Measurements from ENCODE around the gene C12orf76.
"Not testable (repeated sequence)": the region's sequence is repeated elsewhere in the genome, so short reads cannot be mapped to it uniquely, and the experiment has no call there.

C12orf76 gene

DNA sequence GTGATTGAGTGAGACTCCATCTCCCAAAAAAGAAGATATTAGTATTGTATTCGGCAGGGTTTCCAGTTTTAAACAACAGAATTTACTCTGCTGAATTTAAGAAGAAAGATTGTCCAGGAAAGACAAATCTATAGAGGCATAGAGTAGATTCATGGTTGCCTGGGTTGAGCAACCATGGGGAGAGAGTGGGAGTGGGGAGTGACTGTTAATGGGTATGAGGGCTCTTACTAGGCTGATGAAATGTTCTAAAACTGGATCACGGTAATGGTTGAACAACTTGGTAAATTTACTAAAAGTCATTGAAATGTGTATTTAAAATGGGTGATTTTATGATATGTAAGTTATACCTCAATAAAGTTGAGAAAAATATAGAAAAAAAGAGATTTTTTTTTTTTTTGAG, 13.9 kb upstream of the C12orf76 start:
- DNase-seq, result no peak

DNA sequence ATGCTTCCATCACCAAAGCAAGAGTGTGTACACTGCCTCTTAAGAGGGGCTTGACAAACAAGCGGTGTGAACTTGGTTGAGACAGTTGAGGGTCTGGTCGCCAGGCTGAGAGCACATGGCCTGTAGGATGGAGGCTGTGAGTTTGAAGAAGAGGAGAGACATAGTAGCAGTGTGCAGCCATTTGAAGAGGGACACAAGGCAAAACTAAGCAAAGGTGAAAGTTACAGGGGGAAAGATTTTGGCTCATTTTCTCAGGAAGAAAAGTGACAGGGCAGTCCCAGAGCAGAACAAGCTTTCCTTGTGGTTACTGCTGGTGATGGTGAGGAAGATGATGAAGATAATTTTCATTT, 11.3 kb upstream of the C12orf76 start:
- DNase-seq, result no peak

DNA sequence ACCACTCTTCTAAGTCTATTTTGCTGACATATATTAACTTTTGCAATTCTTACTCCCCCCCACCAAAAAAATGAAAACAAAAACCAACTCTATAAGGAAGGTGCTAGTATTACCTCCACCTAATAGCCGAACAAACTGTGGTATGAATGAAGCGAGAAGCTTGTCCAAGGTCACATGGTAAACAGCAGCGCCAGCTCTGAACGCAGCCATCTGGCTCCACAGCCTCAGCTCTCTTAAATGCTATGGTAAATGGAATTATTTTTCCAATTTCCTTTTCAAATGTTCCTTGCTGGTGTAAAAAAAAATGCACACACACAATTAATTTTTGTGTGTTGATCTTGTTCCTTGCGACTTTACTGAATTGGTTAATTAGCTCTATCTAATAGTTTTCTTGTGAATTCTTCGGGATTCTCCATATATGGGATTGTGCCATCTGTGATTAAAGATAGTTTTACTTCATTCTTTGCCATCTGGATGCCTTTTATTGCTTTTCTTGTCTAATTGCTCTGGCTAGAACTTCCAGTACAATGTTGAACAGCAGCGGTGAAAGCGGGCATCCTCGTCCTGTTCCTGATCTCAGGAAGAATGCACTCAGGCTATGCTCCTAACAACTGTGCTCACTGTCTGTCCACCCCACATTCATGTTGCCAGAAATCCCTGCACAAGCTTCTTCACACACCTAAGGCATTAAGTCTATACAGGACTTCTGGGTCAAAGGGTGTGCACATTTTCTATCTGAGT, 10.7 kb upstream of the C12orf76 start:
- no peak for DNase-seq

DNA sequence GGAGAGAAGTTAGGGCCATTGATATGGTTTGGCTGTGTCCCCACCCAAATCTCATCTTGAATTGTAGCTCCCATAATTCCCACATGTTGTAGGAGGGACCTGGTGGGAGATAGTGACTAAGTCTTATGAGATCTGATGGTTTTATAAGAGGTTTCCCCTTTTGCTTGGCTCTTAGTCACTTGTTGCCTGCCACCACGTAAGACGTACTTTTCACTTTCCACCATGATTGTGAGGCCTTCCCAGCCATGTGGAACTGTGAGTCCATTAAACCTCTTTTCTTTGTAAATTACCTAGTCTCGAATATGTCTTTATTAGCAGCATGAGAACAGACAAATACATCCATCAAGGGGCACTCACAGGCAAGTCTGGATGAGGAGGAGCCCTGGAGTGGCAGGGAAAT, 8.3 kb upstream of the C12orf76 start:
- not testable (repeated sequence) for DNase-seq

DNA sequence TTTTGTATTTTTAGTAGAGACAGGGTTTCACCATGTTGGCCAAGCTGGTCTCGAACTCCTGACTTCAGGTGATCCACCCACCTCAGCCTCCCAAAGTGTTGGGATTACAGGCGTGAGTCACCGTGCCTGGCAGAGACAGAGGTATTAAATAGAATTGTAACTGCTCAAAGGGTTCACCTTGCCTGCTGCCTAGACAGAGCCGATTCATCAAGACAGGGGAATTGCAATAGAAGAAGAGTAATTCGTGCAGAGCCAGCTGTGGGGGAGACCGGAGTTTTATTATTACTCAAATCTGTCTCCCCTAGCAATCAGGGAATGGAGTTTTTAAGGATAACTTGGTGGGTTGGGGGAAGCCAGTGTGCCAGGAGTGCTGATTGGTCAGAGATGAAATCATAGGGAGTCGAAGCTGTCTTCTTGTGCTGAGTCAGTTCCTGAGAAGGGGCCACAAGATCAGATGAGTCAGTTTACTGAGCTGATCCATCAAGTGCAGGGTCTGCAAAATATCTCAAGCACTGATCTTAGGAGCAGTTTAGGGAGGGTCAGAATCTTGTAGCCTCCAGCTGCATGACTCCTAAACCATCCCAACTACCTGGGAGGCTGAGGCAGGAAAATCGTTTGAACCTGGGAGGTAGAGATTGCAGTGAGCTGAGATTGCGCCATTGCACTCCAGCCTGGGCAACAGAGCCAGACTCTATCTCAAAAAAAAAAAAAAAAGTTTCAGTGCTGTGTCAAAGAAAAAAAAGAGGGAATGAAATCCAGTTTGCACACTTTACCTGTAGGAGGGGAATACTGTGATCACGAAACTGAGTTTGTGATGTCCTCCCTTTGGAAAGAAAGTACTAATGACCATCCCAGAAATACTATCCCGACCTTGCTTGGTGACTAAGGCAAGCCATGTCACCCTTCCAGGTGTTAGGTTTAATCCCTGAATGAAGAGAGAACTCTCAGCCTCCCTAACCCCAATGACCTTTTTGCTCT, 7.3 kb upstream of the C12orf76 start:
- peak; percentile 23 for DNase-seq

DNA sequence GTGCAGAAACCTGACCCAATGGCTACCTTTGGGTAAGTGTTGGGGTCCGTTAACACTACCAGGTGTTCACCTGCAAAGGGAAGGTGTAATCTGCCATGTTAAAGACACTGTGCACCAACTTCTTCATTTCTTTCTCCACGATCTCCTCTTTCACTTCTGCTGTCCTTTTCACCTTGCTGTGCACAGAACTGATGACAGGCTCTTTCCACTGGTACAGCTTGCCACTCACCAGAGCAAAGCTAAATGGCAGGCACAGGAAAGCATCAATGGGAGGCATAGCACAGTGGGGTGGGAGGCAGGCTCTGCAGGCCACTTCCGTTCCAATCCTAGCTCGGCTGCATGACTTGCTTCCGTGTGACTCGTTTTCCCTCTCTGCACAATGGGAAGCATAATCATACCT, 2.6 kb upstream of the C12orf76 start:
- no peak for DNase-seq

DNA sequence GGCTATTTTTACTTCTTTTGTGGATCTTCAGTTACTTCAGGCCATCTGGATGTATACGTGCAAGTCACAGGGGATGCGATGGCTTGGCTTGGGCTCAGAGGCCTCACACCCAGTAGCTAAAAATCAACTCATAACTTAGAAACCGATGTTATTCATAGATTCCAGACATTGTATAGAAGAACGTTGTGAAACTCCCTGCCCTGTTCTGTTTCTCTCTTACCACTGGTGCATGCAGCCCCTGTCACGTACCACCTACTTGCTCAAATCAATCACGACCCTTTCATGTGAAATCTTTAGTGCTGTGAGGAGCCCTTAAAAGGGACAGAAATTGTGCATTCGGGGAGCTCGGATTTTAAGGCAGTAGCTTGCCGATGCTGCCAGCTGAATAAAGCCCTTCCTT, 1.3 kb upstream of the C12orf76 start:
- not testable (repeated sequence) for DNase-seq

DNA sequence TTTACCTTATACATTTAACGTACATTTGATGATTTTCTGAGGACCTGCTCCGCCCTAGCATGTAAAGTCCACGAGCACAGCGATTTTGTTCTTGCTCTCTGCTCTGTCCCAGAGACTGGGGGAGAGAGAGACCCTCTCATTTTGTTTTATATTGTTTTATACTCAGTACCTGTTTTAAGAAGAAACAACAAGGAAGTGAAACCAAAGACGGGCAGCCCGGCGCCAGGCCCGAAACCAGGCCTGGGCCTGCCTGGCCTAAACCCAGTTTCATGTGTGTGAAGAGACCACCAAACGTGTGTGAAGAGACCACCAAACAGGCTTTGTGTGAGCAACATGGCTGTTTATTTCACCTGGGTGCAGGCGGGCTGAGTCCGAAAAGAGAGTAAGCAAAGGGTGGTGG, 712 bp upstream of the C12orf76 start:
- not testable (repeated sequence) for DNase-seq

DNA sequence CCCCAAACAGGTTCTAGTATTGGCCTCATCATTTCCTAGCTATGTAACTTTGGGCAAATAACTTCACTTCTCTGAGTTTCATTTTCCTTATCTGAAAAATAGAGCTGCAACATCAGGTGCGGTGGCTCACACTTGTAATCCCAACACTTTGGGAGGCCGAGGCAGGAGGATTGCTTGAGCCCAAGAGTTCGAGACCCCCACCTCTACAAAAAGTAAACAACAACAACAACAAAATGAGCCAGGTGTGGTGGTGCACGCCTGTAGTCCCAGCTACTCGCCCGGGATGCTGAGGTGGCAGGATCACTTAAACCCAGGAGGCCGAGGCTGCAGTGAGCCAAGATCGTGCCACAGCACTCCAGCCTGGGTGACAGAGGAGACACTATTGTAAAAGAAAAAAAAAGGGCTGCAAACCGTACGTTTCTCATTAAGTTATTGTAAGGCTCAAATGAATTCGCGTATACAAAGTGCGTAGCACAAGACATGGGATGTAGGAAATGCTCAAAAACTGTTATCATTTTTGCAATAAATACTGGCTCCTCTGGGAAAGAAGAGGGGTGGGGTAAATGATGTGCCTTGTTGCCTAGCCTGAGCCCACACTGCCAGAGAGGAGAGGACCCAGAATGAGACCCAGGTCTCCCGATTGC, 903 bp downstream of the C12orf76 start:
- no peak for DNase-seq

DNA sequence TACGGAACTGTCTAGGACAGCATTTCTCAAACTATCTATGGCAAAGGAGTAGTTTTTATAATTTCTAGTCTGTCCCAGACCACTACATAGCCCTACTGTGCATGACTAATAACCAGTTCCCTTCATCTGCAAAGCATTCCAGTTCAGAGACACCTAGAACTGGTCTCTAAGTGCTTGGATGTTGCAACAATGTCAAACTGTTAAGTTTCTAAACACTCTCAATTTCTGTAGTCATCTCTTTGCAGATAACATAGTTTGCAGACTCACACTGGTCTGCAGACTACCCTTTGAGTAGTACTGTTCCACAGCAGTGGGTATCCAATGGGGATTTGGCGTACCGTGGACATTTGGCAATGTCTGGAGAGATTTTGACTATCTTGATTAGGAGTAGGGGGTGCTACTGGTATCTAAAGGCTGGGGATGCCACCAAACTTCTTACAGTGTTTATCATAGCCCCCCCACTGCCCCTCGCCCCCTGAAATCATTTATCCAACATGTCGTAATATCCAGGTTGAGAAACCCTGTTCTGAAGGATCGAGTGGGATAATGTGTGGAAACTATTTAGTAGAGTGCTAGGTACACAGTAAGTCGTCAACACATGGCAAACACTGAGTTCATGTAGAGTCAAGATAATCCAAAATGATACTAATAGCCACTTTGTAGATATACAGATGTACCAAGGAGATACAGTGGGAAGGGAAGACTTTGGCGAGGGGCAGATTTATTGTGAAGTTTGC, 1.7 kb downstream of the C12orf76 start:
- DNase-seq, result no peak

DNA sequence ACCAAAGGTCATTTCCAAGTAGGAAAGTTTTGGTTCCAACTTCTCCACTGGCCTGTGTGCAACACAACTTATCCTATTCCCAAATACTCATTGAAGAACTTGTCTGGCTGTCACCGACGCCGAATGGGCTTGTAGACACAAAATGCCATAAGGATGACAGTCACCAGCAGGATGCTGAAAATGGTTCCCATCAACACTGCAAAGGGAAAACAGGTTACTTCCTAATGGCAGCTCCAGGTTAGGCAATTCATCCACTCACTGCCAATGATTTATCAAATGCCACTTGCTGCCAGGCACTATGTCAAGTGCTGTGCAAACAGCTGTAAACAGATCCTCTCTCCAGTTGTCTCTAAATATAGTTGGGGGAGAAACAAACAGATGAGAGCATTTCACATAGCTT, 6.1 kb downstream of the C12orf76 start:
- DNase-seq, result no peak

DNA sequence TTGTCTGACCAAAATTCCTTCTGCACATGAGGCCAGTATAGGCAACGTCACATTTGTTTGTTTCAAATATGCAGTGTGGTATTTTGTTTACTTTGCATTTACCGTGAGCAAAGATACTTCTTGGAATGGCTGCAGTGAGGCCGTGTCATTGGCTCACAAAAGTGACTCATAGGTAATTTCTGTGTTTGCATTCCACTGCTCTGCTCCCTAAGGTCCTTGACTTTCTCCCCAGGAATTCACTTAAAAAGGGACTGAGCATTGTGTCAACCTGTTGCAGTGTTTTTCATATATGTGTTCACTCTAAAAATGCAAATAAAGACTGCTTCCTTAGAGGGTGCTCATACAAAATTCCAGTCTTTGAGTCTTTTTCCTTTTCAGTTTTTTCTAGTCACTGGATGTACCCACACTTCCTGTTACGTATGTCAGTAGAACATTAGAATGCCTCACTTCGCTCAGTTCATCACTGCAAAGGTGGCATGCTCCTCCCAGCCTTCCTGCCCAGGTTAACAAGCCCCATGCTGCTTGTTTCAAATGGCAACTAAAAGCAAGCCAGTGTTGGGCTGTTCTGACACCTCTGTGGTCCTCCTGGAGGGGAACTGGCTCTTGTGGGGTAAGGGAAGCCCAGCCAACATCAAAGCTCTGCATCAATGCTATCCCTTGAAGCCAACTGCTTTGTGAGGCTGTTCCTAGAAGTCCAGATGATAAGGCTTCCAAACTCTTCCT, 9.1 kb downstream of the C12orf76 start:
- DNase-seq, result no peak

DNA sequence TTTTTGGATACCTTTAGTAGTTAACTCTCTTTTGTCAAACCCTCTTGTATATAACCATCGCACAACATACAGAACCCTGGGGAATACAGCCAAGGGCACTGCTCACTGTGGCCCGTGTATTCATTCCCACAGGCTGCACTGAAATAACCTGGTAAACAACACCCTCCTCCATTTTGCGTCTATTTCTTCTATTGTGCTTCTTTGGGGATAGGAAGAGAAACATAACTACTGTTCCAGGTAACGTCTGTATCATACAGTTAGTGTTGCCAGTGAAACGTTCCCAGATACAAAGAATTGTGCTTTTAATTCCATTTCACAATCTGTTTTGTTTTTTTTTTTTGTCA, 9.6 kb downstream of the C12orf76 start:
- no peak for DNase-seq

DNA sequence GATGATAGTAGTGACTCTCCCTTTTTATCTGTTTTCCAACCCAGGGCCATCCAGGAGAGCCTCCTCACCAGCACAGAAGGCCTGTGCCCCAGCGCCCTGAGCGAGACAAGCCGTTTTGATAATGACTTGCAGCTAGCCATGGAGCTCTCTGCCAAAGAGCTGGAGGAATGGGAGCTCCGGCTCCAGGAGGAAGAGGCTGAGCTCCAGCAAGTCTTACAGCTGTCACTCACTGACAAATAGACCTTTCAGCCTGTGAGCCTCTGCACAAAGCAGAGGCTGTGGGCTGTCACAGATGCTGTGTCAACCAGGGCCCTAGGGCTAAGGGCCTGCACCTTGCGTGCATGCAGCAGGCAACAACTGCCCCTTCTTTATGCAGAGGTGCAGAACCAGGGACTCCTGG, 11.0 kb downstream of the C12orf76 start:
- DNase-seq, result no peak

DNA sequence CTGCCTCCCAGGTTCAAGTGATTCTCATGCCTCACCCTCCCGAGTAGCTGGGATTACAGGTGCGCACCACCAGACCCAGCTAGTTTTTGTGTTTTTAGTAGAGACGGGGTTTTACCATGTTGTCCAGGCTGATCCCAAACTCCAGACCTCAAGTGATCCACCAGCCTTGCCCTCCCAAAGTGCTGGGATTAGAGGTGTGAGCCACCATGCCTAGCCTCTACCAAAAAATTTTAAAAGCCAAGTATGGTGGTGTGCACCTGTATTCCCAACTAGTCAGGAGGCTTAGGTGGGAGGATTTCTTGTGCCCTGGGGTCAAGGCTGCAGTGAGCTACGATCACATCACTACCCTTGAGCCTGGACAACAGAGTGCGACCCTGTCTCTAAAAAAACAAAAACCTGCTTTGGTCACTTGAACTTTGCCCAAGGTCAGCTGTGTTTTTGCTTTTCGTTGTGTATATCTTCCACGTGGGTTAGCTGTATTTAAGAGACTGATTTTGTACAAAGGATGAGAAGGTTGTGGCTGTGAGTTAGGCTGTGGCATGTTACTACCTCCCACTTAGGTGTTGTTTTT, 12.7 kb downstream of the C12orf76 start:
- no peak for DNase-seq

DNA sequence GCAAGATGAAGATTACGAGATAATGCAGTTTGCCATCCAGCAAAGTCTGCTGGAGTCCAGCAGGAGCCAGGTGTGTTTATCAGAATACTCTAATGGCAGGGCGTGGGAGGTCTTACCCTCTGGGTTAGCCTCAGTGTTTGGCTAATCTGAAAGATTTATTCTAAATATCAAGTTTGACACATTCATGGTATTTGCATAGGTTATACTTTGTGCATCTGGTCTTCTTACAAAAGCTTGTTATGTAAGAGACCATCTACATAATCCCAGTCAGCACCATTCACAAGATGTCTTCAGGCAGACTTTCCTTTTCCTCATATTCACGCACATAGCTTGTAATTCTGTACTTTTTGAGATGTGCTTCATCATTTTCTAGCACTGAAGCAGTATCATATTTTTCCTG, 14.4 kb downstream of the C12orf76 start:
- no peak for DNase-seq

DNA sequence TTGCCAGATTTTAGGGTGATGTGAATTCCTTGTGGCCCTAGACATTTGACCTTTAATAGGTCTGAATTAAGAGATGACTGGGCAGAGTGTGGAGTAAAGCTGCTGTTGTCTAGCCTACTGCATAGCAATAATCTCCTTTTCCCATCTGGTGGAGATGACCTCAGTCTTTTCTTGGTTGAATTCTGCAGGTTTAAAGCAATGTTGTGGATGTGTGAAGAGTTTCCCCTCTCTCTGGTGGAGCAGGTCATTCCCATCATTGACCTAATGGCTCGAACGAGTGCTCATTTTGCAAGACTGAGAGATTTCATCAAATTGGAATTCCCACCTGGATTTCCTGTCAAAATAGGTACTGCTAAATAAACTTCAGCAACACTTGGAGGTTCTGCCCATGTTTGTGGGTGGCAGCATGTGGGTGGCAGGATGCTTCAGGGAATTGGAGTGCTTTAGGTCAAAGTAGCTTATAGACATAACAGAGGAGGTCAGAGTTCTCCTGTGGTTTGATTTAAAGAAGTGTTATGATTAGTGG, 19.0 kb downstream of the C12orf76 start:
- DNase-seq, result no peak

DNA sequence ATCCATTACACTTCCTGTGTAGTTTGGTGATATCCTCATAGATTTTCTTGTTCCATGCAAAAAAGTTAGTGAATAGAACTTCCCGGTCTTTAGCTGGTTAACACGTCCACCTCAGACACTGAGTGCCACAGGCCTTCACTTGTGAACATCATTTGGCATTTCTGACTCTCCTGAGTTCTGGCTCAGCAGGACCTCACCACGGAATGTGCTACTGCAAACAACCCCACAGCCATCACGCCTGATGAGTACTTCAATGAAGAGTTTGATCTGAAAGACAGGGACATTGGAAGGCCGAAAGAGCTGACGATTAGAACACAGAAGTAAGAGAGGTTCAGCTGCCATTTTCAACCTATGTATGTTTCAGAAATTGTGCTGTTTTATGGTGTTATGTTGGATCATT, 20.0 kb downstream of the C12orf76 start:
- no peak for DNase-seq

DNA sequence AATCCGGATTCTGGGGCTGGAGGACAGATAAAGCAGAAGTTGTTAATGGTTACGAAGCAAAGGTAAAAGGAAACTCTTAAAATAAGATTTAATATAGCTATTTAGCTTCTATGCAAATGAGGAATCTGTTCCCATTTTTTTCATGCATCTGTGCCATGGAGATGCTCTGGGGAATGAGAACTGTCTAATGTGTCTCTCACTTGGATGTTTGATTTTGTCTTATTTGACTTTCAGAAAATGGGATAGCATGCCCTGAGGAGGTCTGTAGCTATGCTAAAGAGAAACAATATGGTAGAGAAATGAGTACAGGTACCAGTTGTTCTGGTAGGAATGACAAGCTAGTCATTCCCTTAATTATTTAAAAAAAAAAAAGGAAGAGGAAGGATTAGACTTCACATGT, 24.3 kb downstream of the C12orf76 start:
- DNase-seq, result no peak

DNA sequence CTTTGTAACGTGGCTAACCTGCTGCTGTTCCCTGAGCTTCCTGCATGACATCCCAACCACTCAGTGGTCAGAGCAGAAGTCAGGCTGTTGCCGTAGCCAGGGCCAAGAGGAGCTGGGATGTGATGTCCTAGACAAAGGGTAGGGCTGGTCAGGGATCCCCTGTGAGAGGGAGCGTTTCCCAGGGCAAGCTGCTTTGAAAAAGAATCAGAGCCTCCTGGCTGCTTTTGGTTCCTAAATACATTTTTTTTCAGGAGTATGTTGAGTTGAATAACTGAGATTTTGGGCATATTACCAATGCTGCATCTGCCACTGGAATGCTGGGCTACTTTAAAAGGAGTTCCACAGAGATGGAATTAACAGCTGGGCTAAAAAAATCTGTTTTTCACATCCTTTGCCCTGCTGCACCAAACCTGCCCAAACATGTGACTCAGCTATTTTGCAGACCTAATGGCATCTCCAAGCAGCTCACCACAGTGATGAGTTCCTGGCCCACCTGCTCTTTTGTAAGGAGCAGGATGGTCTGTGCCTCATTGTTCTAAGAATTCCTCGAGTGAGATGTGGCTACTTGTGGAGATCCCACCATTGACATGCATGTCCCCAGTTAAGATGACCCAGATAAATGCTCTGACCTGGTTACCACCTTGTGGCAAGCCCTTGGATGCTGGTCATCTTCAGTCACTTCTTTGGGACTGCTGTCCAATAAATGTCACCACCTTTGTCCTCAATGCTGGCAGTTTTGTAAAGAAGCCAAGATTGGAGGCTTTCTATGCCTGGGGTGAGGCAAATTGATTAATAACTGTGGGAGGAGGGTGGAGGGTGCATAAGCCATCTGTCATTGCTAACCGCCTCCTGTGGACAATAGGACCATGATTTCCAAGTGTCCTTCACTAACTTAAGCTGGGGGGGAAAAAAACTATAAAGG, 25.0 kb downstream of the C12orf76 start:
- DNase-seq, result no peak

DNA sequence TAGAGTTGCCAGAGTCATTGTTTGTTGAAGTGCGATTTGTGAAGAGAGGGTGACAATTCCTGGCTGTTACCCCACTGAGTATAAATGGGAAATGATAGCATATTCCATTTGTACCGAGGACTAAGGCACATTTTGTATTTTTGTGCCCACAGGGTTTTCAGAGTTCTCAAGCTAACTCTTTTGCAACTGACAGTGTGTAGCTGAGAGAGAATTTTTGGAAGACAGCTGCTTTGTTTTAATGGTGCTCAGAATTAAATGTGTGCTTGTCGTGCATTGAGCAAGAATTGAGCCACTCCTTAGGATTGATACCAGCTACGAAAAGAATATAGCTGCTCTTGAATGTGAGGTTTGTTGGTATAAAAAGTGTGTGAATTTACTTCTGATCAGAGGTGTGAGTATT, 27.4 kb downstream of the C12orf76 start:
- DNase-seq, result no peak
